SK-N-SH treated with all-trans-retinoic acid at 6 μM for 48 hours (cell line): ENCODE data around the gene RADIL.

ENCODE experiments used
- ATAC-seq: fragments of 200-7000 bp; cut with Tn5 transposase; 3 replicates; pipeline ENCODE4 v1.9.1; 2020; ENCODE audit warnings: mild to moderate bottlenecking, moderate library complexity
- ARNTL ChIP-seq: fragments of 450-650 bp; formaldehyde crosslinking; IDR thresholded peaks from 2 replicates; pipeline ENCODE4 v1.5.0; 2020; ENCODE audit warnings: low read depth, mild to moderate bottlenecking, moderate library complexity, borderline replicate concordance
- BACH2 ChIP-seq: fragments of 250-450 bp; sonication (Bioruptor Pico); IDR thresholded peaks from 2 replicates; pipeline ENCODE4 v1.9.0; 2021; ENCODE audit warnings: mild to moderate bottlenecking, borderline replicate concordance
- CREB5 ChIP-seq: fragments of 250-450 bp; sonication (Bioruptor Pico); IDR thresholded peaks from 2 replicates; pipeline ENCODE4 v1.5.1; 2020; ENCODE audit warnings: low read depth, mild to moderate bottlenecking, moderate library complexity
- ESRRG ChIP-seq: fragments of 250-450 bp; sonication (Bioruptor Pico); IDR thresholded peaks from 2 replicates; pipeline ENCODE4 v1.6.1; 2021; ENCODE audit warnings: mild to moderate bottlenecking
- ISL1 ChIP-seq: fragments of 250-450 bp; sonication (Bioruptor Pico); IDR thresholded peaks from 2 replicates; pipeline ENCODE4 v2.1.2; 2022; ENCODE audit warnings: mild to moderate bottlenecking, moderate library complexity
- OSR1 ChIP-seq: fragments of 250-450 bp; sonication (Bioruptor Pico); IDR thresholded peaks from 2 replicates; pipeline ENCODE4 v1.8.0; 2022; ENCODE audit warnings: moderate library complexity, mild to moderate bottlenecking, inconsistent platforms
- PATZ1 ChIP-seq: fragments of 250-450 bp; sonication (Bioruptor Pico); IDR thresholded peaks from 2 replicates; pipeline ENCODE4 v1.8.0; 2020; ENCODE audit warnings: mild to moderate bottlenecking, moderate library complexity, borderline replicate concordance
- POU6F1 ChIP-seq: fragments of 250-450 bp; sonication (Bioruptor Pico); IDR thresholded peaks from 2 replicates; pipeline ENCODE4 v1.8.0; 2021; ENCODE audit warnings: low read depth, mild to moderate bottlenecking, moderate library complexity, borderline replicate concordance
- PPARA ChIP-seq: fragments of 250-450 bp; sonication (Bioruptor Pico); IDR thresholded peaks from 2 replicates; pipeline ENCODE4 v1.5.0; 2020; ENCODE audit warnings: mild to moderate bottlenecking, borderline replicate concordance
- RARB ChIP-seq: fragments of 250-450 bp; sonication (Bioruptor Pico); IDR thresholded peaks from 2 replicates; pipeline ENCODE4 v1.8.0; 2021; ENCODE audit warnings: mild to moderate bottlenecking, moderate library complexity
- SNAI2 ChIP-seq: fragments of 250-450 bp; sonication (Bioruptor Pico); IDR thresholded peaks from 2 replicates; pipeline ENCODE4 v1.5.0; 2020; ENCODE audit warnings: mild to moderate bottlenecking, moderate library complexity
- TCF4 ChIP-seq: fragments of 250-450 bp; sonication (Bioruptor Pico); IDR thresholded peaks from 2 replicates; pipeline ENCODE4 v1.8.0; 2021; ENCODE audit warnings: mild to moderate bottlenecking, moderate library complexity, borderline replicate concordance
- TOX ChIP-seq: fragments of 250-450 bp; sonication (Bioruptor Pico); IDR thresholded peaks from 2 replicates; pipeline ENCODE4 v1.8.0; 2021; ENCODE audit warnings: mild to moderate bottlenecking, moderate library complexity, borderline replicate concordance
- TSHZ2 ChIP-seq: fragments of 250-450 bp; sonication (Bioruptor Pico); IDR thresholded peaks from 2 replicates; pipeline ENCODE4 v1.5.0; 2020; ENCODE audit warnings: mild to moderate bottlenecking, moderate library complexity
- ZFP30 ChIP-seq: fragments of 450-650 bp; formaldehyde crosslinking; IDR thresholded peaks from 2 replicates; pipeline ENCODE4 v1.5.0; 2022; ENCODE audit warnings: mild to moderate bottlenecking, moderate library complexity
- ZNF565 ChIP-seq: fragments of 450-650 bp; formaldehyde crosslinking; conservative IDR thresholded peaks from 2 replicates; pipeline ENCODE4 v1.5.0; 2020; ENCODE audit warnings: low read depth, mild to moderate bottlenecking, moderate library complexity
- ZNF70 ChIP-seq: fragments of 450-650 bp; formaldehyde crosslinking; IDR thresholded peaks from 2 replicates; pipeline ENCODE4 v1.5.0; 2020; ENCODE audit warnings: mild to moderate bottlenecking, moderate library complexity

The RADIL gene

GRCh38 chr7:4798706-4799235 is 84.7 kb downstream of the RADIL start:
- TF ChIP-seq TCF4 (CRISPR knock-in tag) (no peak), ARNTL (CRISPR knock-in tag) (no peak), ESRRG (CRISPR knock-in tag) (no peak), PATZ1 (CRISPR knock-in tag) (no peak), ZFP30 (CRISPR knock-in tag) (no peak), TSHZ2 (CRISPR knock-in tag) (no peak), ISL1 (CRISPR knock-in tag) (no peak), PPARA (no peak), ZNF565 (CRISPR knock-in tag) (no peak), TOX (CRISPR knock-in tag) (no peak), SNAI2 (CRISPR knock-in tag) (no peak), OSR1 (CRISPR knock-in tag) (no peak), BACH2 (CRISPR knock-in tag) (no peak)
- TF ChIP-seq, all 23 proteins: peak for 0
- ATAC-seq, result peak; percentile 9

- peak; percentile 76 for ATAC-seq
- TF ChIP-seq ZNF70 (0 out of 2 replicates have a peak, but pooled peaks have one; percentile 27), PATZ1 (CRISPR knock-in tag) (no peak)
Observed at GRCh38 chr7:4797858-4798705, 85.4 kb downstream of the RADIL start.

GRCh38 chr7:4796453-4796852 is 87.1 kb downstream of the RADIL start:
- no peak for TF ChIP-seq RARB
- no peak for TF ChIP-seq BACH2 (CRISPR knock-in tag)
- TF ChIP-seq OSR1 (CRISPR knock-in tag), result no peak
- TF ChIP-seq, all 23 proteins: peak for 0

GRCh38 chr7:4794591-4795350 is 88.7 kb downstream of the RADIL start:
- no peak for ATAC-seq
- TF ChIP-seq OSR1 (CRISPR knock-in tag) (no peak), CREB5 (CRISPR knock-in tag) (no peak), ISL1 (CRISPR knock-in tag) (no peak), ZNF565 (CRISPR knock-in tag) (no peak), POU6F1 (CRISPR knock-in tag) (no peak), TSHZ2 (CRISPR knock-in tag) (no peak), TCF4 (CRISPR knock-in tag) (no peak), PPARA (no peak), ESRRG (CRISPR knock-in tag) (no peak), SNAI2 (CRISPR knock-in tag) (no peak), BACH2 (CRISPR knock-in tag) (no peak)

More at GRCh38 chr7:4796453-4796852, 87.1 kb downstream of the RADIL start:
- no peak for ATAC-seq
